ENCODE data around the gene SLIT3. TPM values are rescaled to one million over a fixed set of nuclear protein-coding genes. Genes with fewer than 3 reads are reported as not detected.

Gene SLIT3
- total RNA-seq, 4 donors from 2014 or later, result 6.8 to 23.1 (median 13.3) TPM

GRCh38 chr5:168658394-168658793, 642.5 kb downstream of the SLIT3 start:
- TF ChIP-seq POLR2A (IDR thresholded peaks at IDR 0.05) (no peak), CTCF (IDR thresholded peaks at IDR 0.05) (no peak)
- Histone ChIP-seq H3K36me3 (no peaks in the 10 kb centered on the region), H3K4me1 (peaks cover 0 to 38% (median 2%) of the 10 kb centered on the region in 4 donors), H3K4me3 (no peak overlapping the region), H3K9me3 (no peaks in the 10 kb centered on the region), H3K27ac (peak overlapping the region in 3 of 4 donors; percentile 49 to 95 (median 84)), H3K27me3 (no peaks in the 10 kb centered on the region)
- peak in 1 of 3 donors; percentile 2 for DNase-seq

GRCh38 chr5:168656633-168657032, 644.3 kb downstream of the SLIT3 start:
- Histone ChIP-seq H3K4me1 (peaks cover 0 to 42% (median 2%) of the 10 kb centered on the region in 4 donors), H3K27ac (peak overlapping the region in 3 of 4 donors; percentile 60 to 95 (median 84))
- no peak for DNase-seq

GRCh38 chr5:168655316-168655715, 645.6 kb downstream of the SLIT3 start:
- H3K9me3 ChIP-seq, result no peaks in the 10 kb centered on the region
- no peaks in the 10 kb centered on the region for H3K36me3 ChIP-seq
- DNase-seq, result no peak
- H3K4me3 ChIP-seq, result no peak overlapping the region
- no peaks in the 10 kb centered on the region for H3K27me3 ChIP-seq
- peaks cover 0 to 42% (median 2%) of the 10 kb centered on the region in 4 donors for H3K4me1 ChIP-seq
- peak overlapping the region in 3 of 4 donors; percentile 44 to 95 (median 84) for H3K27ac ChIP-seq
- TF ChIP-seq POLR2A (IDR thresholded peaks at IDR 0.05), result no peak
- no peak for TF ChIP-seq CTCF (IDR thresholded peaks at IDR 0.05)

More at GRCh38 chr5:168656633-168657032, 644.3 kb downstream of the SLIT3 start:
- Histone ChIP-seq H3K36me3 (no peaks in the 10 kb centered on the region), H3K9me3 (no peaks in the 10 kb centered on the region), H3K4me3 (no peak overlapping the region), H3K27me3 (no peaks in the 10 kb centered on the region)
- TF ChIP-seq POLR2A (IDR thresholded peaks at IDR 0.05) (no peak), CTCF (IDR thresholded peaks at IDR 0.05) (no peak)

- Histone ChIP-seq H3K27me3 (no peaks in the 10 kb centered on the region), H3K4me3 (no peak overlapping the region), H3K9me3 (no peaks in the 10 kb centered on the region), H3K4me1 (peaks cover 0 to 37% (median 0%) of the 10 kb centered on the region in 4 donors), H3K36me3 (no peaks in the 10 kb centered on the region), H3K27ac (peak overlapping the region in 1 of 4 donors; percentile 95)
- no peak for TF ChIP-seq POLR2A (IDR thresholded peaks at IDR 0.05)
- TF ChIP-seq CTCF (IDR thresholded peaks at IDR 0.05), result no peak
- DNase-seq, result no peak
These were observed 646.7 kb downstream of the SLIT3 start for GRCh38 chr5:168654211-168654721.

- Histone ChIP-seq H3K4me3 (no peak overlapping the region), H3K27me3 (no peaks in the 10 kb centered on the region), H3K27ac (no peak overlapping the region), H3K36me3 (no peaks in the 10 kb centered on the region), H3K4me1 (peaks cover 0 to 32% (median 0%) of the 10 kb centered on the region in 4 donors), H3K9me3 (no peaks in the 10 kb centered on the region)
- TF ChIP-seq CTCF (IDR thresholded peaks at IDR 0.05), result no peak
- DNase-seq, result no peak
These were observed 647.3 kb downstream of the SLIT3 start for GRCh38 chr5:168653626-168654025.

Measured in Peyer's patch (tissue), 4 donors.